Fibroblast of pulmonary artery (primary cell): ENCODE data around the gene PXMP2.

ENCODE experiments used
- DNase-seq: peaks from one replicate; pipeline ENCODE4 v3.0.0-alpha.2; 2010; ENCODE audit warnings: low read depth
- H3K4me3 ChIP-seq: replicated peaks from 2 replicates; pipeline ENCODE4 v1.5.1; 2011; ENCODE audit warnings: low read depth, mild to moderate bottlenecking, control low read depth, low read length, moderate library complexity
- TF ChIP-seq, protein P1 (sequence below): IDR thresholded peaks from 2 replicates; pipeline ENCODE4 v1.5.1; 2011; ENCODE audit warnings: mild to moderate bottlenecking, control low read depth, low read length, inconsistent platforms; ENCODE audit errors: missing control alignments

PXMP2 gene

DNA sequence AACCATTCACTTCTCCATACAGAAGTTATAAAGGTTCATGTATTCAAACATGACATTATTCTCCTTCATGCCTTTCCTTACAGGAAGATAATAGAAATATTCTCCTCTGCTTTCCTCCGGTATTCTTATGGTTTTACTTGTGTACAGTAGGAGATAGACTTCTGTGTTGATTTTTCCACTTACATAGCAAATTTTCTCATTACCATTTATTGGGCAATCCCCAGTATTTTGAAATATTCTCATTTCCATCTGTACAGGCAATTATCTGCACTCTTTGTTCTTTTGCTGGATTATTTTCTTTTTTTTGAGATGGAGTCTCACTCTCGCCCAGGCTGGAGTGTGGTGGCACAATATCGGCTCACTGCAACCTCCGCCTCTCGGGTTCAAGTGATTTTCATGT is 11.0 kb downstream of the PXMP2 start:
- TF ChIP-seq, protein P1, sequence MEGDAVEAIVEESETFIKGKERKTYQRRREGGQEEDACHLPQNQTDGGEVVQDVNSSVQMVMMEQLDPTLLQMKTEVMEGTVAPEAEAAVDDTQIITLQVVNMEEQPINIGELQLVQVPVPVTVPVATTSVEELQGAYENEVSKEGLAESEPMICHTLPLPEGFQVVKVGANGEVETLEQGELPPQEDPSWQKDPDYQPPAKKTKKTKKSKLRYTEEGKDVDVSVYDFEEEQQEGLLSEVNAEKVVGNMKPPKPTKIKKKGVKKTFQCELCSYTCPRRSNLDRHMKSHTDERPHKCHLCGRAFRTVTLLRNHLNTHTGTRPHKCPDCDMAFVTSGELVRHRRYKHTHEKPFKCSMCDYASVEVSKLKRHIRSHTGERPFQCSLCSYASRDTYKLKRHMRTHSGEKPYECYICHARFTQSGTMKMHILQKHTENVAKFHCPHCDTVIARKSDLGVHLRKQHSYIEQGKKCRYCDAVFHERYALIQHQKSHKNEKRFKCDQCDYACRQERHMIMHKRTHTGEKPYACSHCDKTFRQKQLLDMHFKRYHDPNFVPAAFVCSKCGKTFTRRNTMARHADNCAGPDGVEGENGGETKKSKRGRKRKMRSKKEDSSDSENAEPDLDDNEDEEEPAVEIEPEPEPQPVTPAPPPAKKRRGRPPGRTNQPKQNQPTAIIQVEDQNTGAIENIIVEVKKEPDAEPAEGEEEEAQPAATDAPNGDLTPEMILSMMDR = no peak
- no peak for DNase-seq

DNA sequence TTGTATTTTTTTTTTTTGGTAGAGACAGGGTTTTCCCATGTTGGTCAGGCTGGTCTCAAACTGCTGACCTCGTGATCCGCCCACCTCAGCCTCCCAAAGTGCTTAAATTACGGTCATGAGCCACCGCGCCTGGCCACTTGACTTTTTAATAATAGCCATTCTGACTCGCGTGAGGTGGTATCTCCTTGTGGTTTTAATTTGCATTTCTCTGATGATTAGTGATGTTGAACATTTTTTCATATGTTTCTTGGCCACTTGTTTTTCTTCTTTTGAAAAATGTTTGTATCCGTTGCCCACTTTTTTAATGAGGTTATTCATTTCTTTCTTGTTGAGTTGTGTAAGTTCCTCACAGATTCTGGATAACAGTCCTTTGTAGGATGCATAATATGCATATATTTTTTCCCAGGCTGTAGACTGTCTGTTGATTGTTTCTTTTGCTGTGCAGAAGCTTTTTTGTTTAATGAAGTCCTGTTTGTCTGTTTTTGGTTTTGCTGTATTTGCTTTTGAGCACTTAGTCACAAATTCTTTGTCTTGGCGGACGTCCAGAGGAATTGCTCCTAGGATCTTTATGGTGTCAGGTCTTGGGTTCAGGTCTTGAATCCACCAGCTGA is 12.9 kb downstream of the PXMP2 start:
- TF ChIP-seq, protein P1 = no peak
- DNase-seq = peak; percentile 36

More for the DNA sequence above, 11.0 kb downstream of the PXMP2 start:
- no peak overlapping the region for H3K4me3 ChIP-seq

DNA sequence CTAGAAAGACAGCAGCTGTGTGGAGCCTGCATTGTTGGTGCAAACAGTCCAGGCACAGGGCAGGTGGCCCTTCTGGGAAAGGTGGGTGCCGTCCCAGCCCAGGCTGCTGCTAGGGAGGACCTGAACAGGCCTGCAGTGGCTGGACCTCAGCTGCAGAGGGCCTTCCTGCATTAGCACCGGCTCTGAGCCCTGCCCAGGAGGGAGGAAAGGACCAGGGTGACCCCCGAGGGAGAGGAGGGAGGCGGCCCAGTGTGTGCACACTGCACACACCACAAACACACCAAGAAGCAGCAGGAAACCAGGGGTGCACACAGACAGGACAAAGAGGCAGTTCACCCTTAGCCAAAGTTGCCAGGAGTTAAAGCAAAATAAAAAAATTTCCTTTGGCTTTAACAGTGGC is 15.3 kb downstream of the PXMP2 start:
- no peak for DNase-seq
- no peak overlapping the region for H3K4me3 ChIP-seq
- TF ChIP-seq, protein P1 = no peak

More for the DNA sequence above, 12.9 kb downstream of the PXMP2 start:
- no peak overlapping the region for H3K4me3 ChIP-seq

DNA sequence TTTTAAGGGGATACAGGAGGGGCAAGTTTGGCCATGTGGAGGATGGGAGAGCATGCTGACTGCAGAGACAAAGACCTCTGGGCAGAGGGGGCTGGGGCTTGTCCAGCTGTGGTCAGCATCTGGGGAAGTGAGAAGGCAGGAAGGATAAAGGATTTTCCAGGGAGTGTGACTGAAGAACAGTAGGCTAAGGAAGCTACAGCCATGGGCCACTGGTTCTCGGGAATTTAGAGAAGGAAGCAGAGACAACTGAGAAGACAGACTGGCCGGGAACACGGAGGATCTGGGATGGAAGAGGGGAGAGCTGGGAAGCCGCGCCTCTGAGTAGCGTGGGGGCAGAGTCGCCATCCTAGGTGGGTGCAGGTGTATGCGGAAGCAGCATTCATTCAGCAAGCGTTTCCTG is 16.3 kb downstream of the PXMP2 start:
- TF ChIP-seq, protein P1 = no peak
- H3K4me3 ChIP-seq = no peak overlapping the region
- DNase-seq = no peak

DNA sequence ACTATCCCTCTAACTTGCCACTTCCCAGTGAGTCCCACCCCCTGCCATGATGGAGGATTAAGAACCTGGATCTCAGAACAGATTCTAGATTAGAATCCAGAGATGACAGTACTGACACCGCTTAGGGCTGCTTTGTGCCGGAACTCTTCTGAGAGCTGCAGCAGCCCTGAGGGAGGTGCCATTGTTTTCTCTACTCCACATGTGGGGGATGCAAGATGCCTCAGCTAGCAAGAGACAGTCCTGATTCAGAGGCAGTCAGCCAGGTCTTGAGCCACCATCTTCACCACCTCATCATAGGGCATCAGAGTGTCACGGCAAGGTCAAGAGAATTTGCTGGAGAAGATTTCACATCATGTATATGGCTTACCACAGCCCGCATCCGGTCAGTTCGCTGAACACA is 19.9 kb downstream of the PXMP2 start:
- DNase-seq = no peak

DNA sequence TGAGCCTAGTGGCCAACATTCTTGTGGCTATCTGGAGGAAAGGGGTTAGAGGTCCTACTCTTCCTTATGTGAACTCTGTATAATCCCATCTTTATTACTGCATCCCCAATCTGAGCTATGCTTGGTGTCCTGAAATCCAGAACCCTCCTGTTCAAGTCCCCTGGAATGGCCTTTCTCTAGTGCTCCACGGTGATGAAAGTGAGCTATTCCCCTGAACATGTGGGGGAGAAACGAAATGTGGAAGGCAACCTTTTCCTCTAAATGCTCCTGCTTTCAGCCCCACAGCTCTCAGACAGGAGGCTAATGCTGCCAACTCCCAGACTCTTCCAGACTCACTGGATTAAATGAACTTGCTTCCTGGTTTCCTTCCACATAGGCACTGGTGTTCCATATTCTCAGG is 20.8 kb downstream of the PXMP2 start:
- DNase-seq = no peak
- TF ChIP-seq, protein P1 = no peak
- H3K4me3 ChIP-seq = no peak overlapping the region

More for the DNA sequence above, 19.9 kb downstream of the PXMP2 start:
- TF ChIP-seq, protein P1 = no peak
- no peak overlapping the region for H3K4me3 ChIP-seq

DNA sequence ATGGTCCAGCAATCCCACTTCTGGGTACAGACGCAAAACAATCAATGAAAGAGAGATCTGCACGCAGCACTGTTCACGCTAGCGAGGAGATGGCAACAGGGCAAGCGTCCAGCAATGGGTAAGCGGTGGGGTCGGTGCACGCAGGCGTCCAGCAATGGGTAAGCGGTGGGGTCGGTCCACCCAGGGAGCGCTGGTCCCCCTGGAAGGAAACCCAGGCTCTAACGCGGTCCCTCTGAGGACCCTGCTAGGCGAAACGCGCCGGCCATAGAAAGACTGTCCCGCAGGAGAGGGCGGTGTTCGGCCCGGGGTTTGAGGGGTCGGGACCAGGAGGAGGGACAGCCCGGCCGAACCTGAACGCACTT is 22.6 kb downstream of the PXMP2 start:
- H3K4me3 ChIP-seq = peak overlapping the region; percentile 89
- no peak for DNase-seq
- TF ChIP-seq, protein P1 = no peak
